Inferior parietal cortex (tissue), 1 donor: ENCODE measurements around the gene PSMD1.
"Not testable (repeated sequence)": the region's sequence is repeated elsewhere in the genome, so short reads cannot be mapped to it uniquely, and the experiment has no call there.

Source experiments
- DNase-seq: peaks from one replicate; pipeline ENCODE4 v3.0.0-alpha.2; 2016; ENCODE audit errors: extremely low spot score

PSMD1 gene

GRCh38 chr2:231057590-231057989 lies 923 bp downstream of the PSMD1 start:
- no peak for DNase-seq

GRCh38 chr2:231058761-231059550 lies 2.3 kb downstream of the PSMD1 start:
- no peak for DNase-seq

GRCh38 chr2:231059756-231060155 lies 3.1 kb downstream of the PSMD1 start:
- DNase-seq, result no peak

GRCh38 chr2:231062776-231063175 lies 6.1 kb downstream of the PSMD1 start:
- DNase-seq, result no peak

- DNase-seq, result no peak
Measured at GRCh38 chr2:231063347-231063746, 6.7 kb downstream of the PSMD1 start.

GRCh38 chr2:231065966-231066365 lies 9.3 kb downstream of the PSMD1 start:
- no peak for DNase-seq

- not testable (repeated sequence) for DNase-seq
Measured at GRCh38 chr2:231067531-231067930, 10.9 kb downstream of the PSMD1 start.

GRCh38 chr2:231068525-231069222 lies 12.0 kb downstream of the PSMD1 start:
- DNase-seq, result no peak

- DNase-seq, result no peak
Measured at GRCh38 chr2:231069379-231070054, 12.8 kb downstream of the PSMD1 start.

GRCh38 chr2:231084565-231084964 lies 27.9 kb downstream of the PSMD1 start:
- DNase-seq, result no peak

GRCh38 chr2:231088754-231089153 lies 32.1 kb downstream of the PSMD1 start:
- no peak for DNase-seq

GRCh38 chr2:231093933-231094332 lies 37.3 kb downstream of the PSMD1 start:
- DNase-seq, result no peak

GRCh38 chr2:231094736-231095346 lies 38.2 kb downstream of the PSMD1 start:
- no peak for DNase-seq

- DNase-seq, result no peak
Measured at GRCh38 chr2:231099918-231100317, 43.3 kb downstream of the PSMD1 start.

- not testable (repeated sequence) for DNase-seq
Measured at GRCh38 chr2:231100321-231100720, 43.7 kb downstream of the PSMD1 start.

- no peak for DNase-seq
Measured at GRCh38 chr2:231100990-231101389, 44.3 kb downstream of the PSMD1 start.

- DNase-seq, result no peak
Measured at GRCh38 chr2:231102772-231103171, 46.1 kb downstream of the PSMD1 start.

- peak; percentile 87 for DNase-seq
Measured at GRCh38 chr2:231104115-231104713, 47.5 kb downstream of the PSMD1 start.

GRCh38 chr2:231110551-231110950 lies 53.9 kb downstream of the PSMD1 start:
- DNase-seq, result no peak

GRCh38 chr2:231111987-231112386 lies 55.3 kb downstream of the PSMD1 start:
- DNase-seq, result no peak

- DNase-seq, result no peak
Measured at GRCh38 chr2:231113489-231113888, 56.8 kb downstream of the PSMD1 start.

GRCh38 chr2:231115651-231116050 lies 59.0 kb downstream of the PSMD1 start:
- no peak for DNase-seq
